GM18498 (cell line): ENCODE results near the gene CFAP43.
"Not testable (repeated sequence)": the region's sequence is repeated elsewhere in the genome, so short reads cannot be mapped to it uniquely, and the experiment has no call there.

ENCODE experiments used
- ATAC-seq: cut with Tn5 transposase; IDR thresholded peaks from one replicate; pipeline ENCODE4 v1.9.1; 2021; ENCODE audit warnings: mild to moderate bottlenecking, moderate library complexity; ENCODE audit not compliant: unreplicated experiment

Gene CFAP43

DNA sequence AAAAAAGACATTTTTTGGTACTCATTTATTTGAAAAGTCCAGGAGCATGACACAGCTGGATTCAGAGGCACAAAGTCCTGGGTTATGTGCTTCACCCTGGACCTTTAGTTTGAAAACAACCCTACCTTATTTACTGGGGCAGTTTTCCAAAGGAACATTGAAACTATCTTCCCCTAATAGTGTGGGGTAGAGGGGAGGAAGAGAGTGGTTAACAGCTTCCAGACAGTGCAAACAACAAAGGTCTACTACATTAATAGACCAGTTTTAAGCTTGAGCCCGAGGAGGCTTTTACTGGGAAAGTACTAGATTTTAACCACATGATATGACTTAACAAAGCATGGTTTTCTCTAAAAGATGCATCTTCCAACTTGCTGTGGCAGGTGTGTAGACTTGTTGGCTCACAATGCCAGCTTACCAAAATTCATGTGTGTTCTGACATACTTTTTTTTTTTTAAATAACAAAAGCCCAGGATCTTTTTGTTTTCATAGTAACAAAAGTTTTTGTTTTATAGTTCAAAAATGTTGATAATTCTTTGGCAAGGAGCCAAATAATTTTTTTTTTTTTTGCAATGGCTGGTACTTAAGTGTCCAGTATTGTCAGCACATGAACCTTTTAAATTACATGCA is 24.3 kb upstream of the CFAP43 start:
- no peak for ATAC-seq

DNA sequence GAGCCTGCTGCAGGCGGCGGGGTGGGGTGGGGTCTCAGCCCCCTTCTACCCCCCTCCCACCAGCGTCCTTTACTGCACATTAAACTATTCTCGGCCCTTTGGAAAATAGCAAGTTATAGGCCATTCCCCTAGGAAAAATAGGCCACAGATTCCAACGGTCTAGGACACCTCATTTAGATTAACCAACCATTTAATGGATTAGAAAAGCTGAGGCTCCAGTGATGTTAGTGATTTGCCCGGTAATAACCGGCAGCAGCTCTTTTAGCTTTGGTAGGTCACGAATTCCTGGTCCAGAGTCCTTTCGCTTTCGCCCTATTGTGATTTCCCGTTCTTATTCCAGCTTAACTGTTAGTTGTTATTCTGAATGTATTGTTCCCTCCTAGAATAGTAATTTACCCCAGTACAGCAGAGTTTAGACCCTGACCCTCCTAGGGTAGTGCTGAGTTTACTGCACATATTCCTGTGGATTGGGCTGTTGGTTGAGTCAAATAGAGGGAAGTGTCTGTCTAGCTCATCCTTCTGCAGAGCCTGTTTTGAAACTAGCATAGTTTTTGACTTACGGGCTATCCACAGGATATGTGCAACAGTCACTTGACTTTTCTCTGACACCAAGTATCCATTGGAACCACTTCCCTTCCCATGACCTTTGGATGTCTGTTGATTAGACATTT is 23.3 kb upstream of the CFAP43 start:
- peak; percentile 34 for ATAC-seq

DNA sequence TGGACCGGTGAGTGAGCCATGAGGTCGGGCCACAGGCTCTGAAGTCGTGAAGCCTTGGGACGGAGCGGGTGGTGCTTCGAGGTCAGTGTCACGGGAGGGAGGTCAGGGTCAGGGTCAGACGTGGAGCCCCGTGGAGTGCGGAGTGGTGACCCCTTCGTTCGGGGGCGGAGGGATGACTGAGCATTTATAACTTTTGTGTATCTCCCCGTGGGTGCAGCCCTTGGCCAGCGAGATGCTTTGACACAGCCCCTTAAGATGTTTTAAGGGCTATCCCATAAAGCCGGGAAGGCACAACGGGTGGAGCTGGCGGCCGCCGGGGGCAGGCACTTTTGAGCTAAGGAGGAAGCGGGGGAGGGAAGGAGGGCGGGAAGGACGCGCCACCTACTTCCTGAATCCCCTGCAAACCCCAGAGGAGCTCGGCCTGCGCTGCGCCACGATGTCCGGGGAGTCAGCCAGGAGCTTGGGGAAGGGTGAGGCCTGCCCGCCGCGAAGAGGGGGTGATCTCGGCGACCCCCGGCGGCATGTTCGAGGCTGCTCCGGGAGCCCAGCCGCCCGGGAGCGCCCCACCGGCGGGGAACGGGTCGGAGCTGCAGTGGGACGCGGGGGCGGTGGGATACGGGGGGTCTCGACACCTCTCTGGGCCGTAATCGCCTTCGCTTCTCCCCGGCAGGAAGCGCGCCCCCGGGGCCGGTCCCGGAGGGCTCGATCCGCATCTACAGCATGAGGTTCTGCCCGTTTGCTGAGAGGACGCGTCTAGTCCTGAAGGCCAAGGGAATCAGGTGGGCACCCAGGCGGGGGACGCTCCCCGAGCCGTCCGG is 22.5 kb upstream of the CFAP43 start, which contains the start of gene GSTO1:
Gene GSTO1, plus strand, starts transcription at position 400 of the 818 bp plus-strand sequence. Its CDS starts 37 bp downstream, at position 437.
- peak; percentile 84 for ATAC-seq

DNA sequence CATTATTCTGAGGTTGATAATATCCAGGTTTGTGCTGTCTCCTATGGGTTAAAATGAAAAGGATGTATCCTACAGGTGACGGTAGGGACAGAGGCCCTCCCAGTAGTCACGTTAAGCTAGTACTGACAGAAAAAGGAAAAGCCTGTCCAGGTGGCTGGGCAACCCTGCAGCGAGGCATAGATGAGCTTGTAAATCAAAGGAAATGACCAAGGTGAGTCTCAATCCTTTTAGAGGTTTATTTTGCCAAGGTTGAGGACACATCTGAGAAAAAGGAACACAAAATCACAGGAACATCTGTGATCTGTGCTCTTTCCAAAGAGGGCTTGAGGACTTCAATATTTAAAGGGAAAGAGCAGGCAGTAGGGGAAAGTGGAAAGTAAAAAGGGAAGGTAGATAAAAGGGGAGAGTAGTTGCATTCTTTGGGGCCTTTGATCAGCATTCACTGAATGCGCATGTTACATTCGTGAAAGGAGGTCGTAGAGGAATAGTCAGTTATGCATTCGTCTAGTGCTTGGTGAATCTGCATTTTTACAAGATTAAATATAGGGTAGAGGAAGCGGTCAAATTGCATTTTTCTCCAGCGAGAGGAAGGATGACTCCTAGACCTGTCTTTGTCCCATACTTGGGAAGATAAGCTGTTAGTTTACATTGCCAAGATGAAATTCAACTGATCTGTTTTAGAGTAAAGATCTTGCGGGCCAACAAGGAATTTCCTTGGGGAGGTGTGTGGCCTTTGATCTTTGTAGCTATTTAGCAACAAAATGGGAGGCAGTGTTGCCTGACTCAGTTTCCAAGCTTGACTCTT is 21.6 kb upstream of the CFAP43 start:
- ATAC-seq: no peak

DNA sequence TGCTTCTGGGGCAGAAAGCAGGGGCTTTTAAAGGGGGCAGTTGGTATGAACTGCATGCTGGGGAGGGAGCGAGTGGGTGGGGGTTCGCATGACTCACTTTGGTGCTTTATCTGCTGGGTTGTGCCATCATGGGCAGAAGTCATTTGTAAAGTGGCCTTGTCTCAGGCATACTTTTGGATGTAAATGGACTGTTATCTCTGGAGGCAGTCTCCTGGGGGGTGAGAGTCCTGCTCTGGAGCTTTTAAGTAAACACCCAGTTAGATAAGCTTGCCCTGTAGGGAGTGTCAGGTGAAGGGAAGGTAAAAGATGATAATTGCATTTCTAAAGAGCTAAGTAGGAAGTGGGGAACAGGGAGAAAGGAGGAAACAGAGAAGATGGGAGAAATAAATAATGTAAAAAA is 20.9 kb upstream of the CFAP43 start:
- ATAC-seq: no peak

DNA sequence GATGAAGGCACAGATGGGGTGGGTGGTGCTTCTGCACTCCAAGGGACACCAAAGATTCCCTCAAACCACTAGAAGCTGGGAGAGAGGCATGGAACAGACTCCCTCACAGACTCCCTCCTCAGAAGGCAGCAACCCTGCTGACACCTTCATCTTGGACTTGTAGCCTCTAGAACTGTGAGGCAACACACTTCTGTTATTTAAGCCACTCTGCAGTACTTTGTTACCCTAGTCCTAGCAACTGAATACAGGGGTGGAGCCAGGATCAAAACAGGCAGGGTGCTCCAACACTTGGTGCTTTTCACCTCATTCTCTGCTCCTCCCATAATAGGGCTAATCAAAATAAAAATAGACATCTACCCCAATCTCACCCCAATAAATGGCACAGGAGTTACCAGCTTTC is 20.2 kb upstream of the CFAP43 start:
- no peak for ATAC-seq

DNA sequence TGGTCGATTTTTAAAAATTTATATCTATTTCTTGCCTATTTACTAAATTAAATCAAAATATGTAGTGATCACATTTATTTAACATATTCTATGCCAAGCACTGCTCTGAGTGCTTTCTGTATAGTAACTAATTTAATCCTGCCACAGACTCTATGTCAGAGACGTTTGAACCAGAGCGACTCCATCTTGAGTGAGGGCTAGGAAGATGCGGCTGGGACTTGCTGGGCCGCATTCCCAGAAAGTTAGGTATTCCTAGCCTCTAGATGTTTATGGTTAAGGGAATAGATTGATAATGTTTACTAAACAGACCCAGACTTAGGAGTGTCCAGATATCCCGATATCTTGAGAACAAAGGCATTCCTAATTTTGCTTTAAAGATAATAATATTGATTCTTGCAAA is 19.3 kb upstream of the CFAP43 start:
- ATAC-seq: no peak

DNA sequence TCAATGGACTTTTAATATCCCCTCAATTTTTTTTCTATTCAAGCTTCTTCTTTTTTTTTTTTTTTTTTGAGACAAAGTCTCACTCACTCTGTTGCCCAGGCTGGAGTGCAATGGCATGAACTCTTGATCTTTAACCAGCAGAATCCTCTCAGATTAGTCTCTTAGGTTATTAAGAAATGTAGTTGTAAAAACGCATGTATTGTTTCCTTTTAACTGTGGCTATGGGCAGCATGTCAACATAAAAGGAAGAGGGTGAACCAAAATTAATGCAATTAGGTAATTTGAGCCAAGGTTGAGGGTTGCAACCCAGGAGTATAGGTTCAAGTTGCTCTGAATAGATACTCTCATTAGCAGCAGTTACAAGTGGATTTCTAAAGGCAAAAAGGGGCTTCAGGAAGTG is 18.2 kb upstream of the CFAP43 start:
- ATAC-seq: no peak

DNA sequence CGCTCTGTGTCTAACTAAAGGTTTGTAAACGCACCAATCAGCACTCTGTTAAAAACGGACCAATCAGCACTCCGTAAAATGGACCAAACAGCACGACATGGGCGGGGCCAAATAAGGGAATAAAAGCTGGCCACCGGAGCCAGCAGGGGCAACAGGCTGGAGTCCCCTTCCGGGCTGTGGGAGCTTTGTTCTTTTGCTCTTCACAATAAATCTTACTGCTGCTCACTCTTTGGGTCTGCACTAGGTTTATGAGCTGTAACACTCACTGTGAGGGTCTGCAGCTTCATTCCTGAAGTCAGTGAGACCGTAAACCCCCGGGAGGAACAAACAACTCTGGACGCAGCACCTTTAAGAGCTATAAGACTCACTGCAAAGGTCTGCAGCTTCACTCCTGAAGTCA is 16.8 kb upstream of the CFAP43 start:
- not testable (repeated sequence) for ATAC-seq

DNA sequence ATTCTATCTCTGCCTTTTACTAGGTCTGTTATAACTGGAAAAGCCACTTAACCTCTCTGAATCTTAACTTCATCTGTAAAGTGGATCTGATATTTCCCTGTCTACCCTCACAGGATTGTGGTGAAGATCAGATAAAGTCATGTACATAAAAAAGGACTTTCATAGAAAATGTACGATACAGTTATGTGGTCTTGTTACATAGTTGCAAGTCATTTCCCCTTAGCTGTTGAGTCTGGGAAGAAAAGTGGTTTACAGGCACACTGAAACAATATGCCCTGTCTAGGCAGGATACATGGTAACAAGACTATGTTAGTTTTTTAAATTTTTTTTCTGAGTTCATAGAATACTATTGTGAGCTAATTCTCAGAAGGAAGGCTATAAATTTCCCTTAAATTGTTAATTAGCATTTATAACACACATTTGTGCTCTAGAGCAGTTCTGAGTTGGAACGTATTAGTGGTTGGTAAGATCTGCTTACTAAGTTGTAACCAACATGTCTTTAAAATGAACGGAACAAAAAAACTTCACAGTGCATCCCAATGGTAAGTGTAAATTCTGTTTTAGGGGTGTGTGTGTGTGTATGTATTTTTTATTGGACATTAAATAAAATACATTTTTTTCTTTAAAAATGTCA is 15.5 kb upstream of the CFAP43 start:
- ATAC-seq: no peak

DNA sequence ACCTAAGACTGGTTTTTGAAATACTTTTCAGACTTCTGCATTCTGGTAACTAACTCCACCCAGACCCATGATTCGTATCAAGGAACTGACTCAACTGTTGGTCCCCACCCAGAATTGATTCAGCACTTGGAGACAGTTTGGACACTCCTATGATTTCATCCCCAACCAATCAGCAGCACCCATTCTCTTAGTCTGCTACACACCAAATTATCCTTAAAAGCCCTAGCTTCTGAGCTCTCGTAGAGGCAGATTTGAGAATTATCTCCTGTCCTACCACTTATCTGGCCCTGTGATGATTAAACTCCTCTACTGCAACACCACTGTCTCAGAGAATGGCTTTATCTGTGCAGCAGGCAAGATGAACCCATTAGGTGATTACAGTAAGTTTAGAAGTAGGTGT is 14.8 kb upstream of the CFAP43 start:
- no peak for ATAC-seq

DNA sequence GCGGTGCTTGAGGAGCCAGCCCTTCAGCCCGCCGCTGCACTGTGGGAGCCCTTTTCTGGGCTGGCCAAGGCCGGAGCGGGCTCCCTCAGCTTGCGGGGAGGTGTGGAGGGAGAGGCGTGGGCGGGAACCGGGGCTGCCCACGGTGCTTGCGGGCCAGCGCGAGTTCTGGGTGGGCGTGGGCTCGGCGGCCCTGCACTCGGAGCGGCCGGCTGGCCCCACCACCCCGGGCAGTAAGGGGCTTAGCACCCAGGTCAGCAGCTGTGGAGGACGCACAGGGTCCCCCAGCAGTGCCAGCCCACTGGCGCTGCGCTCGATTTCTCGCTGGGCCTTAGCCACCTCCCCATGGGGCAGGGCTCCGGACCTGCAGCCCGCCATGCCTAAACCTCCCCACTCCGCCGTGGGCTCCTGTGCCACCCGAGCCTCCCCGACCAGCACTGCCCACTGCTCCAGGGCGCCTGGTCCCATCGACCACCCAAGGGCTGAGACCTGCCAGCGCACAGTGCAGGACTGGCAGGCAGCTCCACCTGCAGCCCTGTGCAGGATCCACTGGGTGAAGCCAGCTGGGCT is 13.0 kb upstream of the CFAP43 start:
- no peak for ATAC-seq

DNA sequence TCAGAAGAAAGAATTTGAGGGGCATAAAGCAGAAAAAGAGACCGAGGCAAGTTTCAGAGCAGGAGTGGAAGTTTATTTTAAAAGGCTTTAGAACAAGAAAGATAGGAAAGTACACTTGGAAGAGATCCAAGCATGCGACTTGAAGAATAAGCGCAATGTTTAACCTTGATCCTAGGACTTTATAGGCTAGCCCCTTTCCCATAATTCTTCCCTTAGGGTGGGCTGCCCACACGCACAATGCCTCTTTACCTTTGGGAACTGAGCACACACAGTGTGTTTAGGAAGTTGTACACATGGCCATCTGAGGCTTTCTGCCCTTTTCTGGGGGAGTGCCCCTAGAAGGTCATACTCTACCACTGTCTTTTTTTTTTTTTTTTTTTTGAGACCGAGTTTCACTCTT is 11.3 kb upstream of the CFAP43 start:
- no peak for ATAC-seq

DNA sequence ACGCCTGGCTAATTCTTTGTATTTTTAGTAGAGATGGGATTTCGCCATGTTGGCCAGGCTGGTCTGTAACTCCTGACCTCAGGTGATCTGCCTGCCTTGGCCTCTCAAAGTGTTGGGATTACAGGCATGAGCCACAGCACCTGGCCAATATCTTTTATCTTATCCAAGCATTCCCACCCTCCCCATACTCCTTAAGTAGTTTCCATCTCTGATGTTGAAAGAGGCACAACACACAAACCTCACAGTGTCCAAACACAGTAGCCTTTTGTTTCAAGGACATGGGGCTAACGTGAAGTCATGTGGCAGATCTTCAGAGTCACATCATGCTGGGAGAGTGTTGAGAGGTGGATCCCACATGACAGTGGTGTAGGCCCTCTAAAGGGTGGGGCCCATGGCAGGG is 10.8 kb upstream of the CFAP43 start:
- not testable (repeated sequence) for ATAC-seq

DNA sequence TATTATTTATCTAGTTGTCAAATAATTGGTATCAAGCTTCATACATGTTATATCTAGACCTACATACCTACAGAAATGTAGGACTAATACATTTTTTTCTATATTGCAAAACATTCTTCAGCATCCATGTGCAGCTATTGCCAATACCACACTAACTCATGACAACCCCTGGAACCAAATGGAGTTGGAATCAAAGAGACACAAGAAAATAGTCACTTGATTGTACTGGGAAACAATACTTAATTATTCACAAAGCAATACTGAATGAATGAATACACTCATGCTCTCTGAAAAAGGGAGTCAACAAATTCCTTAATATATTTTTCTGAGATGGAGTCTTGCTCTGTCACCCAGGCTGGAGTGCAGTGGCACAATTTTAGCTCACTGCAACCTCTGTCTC is 10.4 kb upstream of the CFAP43 start:
- ATAC-seq: no peak

DNA sequence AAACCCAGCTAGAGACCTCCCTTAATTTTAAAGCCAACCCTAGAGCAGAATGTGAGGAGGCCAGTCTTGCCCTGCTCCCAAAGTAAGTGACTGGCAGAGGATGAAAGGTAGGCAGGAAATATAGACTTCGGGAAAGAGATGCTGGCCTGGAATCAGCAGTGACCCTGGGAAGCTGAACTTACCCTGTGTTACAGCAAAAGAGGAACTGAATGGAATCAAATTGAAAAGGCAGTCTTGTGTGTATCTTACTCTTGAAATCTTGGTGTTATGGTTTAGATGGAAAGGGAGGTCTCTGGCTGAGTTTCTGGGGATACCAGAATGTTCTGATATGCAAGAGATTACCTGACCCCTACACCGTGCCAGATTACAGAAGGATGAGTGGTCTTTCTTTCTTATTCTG is 7.9 kb upstream of the CFAP43 start:
- ATAC-seq: no peak

DNA sequence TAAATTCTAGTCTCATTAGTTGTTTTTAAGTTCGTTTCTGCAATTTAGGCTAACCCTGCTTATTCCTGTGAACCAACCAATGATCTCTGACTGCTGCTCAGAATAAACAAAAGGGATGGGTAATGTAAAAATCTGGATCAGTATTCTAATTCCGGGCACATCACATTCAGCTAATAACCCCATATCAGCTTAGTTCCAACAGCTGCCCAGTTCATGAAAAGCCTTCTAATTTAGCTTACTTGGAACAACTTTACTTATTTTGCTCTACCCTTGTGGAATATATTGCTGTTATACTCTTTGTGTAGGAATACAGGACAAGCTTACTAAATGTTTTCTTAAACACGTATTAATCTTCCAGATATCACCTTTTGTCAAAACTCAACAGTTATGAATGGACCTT is 3.6 kb upstream of the CFAP43 start:
- no peak for ATAC-seq

DNA sequence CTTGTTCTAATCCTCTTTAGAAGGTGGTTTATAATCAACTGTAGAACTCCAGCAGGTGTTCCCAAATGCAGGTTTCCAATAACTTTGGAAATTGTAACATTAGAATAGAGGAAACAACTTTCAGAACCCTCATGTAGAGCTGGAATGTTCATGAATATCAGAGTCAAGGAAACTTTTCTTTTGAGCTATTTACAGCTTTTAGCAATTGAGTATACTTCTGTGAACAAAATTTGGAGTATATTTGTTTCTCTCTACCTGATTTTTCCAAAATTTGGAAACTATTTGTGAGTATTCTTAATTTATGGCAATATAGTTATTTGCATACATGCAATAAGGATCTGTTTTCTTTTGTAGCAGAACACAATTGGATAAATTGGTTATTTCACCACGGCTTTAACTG is 2.8 kb upstream of the CFAP43 start:
- ATAC-seq: no peak

DNA sequence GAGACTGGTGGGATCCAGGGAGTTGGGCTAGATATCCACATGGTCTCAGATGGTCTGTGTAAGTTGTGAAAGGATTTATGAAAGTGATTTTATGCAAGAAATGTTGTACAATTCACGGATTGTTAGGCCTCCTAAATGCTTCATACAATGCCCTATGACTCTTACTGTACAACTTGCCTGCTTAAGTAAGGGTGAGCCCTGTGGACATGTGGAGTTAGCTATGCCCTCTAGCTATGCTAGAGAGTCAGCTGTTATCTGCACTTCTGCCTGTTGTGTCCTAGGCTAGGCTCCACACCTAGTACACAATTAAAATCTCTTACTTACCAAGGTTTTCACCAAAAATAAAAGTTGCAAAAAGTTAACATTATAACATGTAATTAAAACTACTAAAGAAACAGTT is 1.7 kb upstream of the CFAP43 start:
- ATAC-seq: no peak

DNA sequence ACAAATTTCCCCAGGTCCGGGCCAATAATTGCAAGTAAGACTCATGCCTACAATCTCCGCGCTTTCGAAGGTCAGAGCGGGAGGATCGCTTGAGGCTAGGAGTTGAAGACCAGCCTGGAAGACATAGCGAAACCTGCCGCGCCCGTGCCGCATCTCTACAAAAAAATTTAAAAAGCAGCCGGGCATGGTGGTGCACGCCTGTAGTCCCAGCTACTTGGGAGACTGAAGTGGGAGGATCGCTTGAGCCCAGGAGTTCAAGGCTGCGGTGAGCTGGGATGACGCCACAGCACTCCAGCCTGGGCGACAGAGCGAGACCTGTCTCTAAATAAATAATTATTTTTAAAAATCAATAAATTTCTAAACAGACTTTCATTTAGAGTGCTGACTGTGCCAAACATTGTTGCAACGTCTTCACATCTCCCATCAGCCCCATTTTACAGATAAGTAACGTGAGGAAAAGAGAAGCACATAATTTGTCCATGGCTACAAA is 494 bp upstream of the CFAP43 start:
- ATAC-seq: peak; percentile 26
